Measurements from ENCODE around the gene NEAT1. TPM values are rescaled to one million over a fixed set of nuclear protein-coding genes. Genes with fewer than 3 reads are reported as not detected.

Gene NEAT1
- polyA plus RNA-seq, 3 donors: 0.90 to 293 (median 1.3) TPM

- TF ChIP-seq, protein P1, sequence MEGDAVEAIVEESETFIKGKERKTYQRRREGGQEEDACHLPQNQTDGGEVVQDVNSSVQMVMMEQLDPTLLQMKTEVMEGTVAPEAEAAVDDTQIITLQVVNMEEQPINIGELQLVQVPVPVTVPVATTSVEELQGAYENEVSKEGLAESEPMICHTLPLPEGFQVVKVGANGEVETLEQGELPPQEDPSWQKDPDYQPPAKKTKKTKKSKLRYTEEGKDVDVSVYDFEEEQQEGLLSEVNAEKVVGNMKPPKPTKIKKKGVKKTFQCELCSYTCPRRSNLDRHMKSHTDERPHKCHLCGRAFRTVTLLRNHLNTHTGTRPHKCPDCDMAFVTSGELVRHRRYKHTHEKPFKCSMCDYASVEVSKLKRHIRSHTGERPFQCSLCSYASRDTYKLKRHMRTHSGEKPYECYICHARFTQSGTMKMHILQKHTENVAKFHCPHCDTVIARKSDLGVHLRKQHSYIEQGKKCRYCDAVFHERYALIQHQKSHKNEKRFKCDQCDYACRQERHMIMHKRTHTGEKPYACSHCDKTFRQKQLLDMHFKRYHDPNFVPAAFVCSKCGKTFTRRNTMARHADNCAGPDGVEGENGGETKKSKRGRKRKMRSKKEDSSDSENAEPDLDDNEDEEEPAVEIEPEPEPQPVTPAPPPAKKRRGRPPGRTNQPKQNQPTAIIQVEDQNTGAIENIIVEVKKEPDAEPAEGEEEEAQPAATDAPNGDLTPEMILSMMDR (IDR thresholded peaks at IDR 0.05): no peak
- H3K27me3 Mint-ChIP-seq (ENCODE audit: low read depth in 3 of 3): peaks cover 0 to 2% (median 0%) of the 10 kb centered on the region in 3 donors
- H3K4me3 Mint-ChIP-seq: peak overlapping the region; percentile 88 to 89
- Histone ChIP-seq H3K79me2 (ENCODE audit: insufficient read depth, low read length) (peaks cover 16% of the 10 kb centered on the region), H3K36me3 (replicated peaks in 1 of 2; ENCODE audit: control insufficient read depth in 1 of 2, insufficient read depth in 2 of 2, low read length in 2 of 2) (no peaks in the 10 kb centered on the region), H3K4me2 (replicated peaks; ENCODE audit: extremely low read depth, low read length, poor library complexity, severe bottlenecking) (peak overlapping the region; percentile 92), H3K9me3 (replicated peaks in 1 of 2; ENCODE audit: control insufficient read depth in 1 of 2, insufficient read depth in 1 of 2, low read length in 2 of 2) (no peaks in the 10 kb centered on the region), H2AFZ (ENCODE audit: insufficient read depth, low read depth, low read length, poor library complexity, severe bottlenecking) (peak overlapping the region; percentile 70), H3K4me3 (replicated peaks in 1 of 3; ENCODE audit: low read depth in 2 of 3, low read length in 3 of 3) (peak overlapping the region; percentile 14 to 73 (median 54)), H3K27ac (ENCODE audit: low read depth in 1 of 2, low read length in 2 of 2) (peak overlapping the region; percentile 89 to 100), H4K20me1 (ENCODE audit: insufficient read depth, low read length) (no peaks in the 10 kb centered on the region), H3K4me1 (ENCODE audit: control insufficient read depth in 1 of 2, insufficient read depth in 2 of 2, low read length in 2 of 2) (peaks cover 52 to 72% of the 10 kb centered on the region in 2 donors), H3K27me3 (ENCODE audit: control insufficient read depth in 2 of 2, insufficient read depth in 2 of 2, low read length in 2 of 2) (no peaks in the 10 kb centered on the region), H3K9ac (ENCODE audit: insufficient read depth, low read length, poor library complexity, severe bottlenecking) (peak overlapping the region; percentile 88)
- H3K27ac Mint-ChIP-seq: peak overlapping the region; percentile 99 to 100 (median 100)
- DNase-seq: peak; percentile 64 to 70 (median 66)
- peaks cover 0 to 3% (median 0%) of the 10 kb centered on the region in 7 donors for H3K9me3 Mint-ChIP-seq
- H3K4me1 Mint-ChIP-seq: peaks cover 54% of the 10 kb centered on the region
- intact Hi-C loops (cut with micrococcal nuclease): loop anchor here (2.0 to 5.0 kb wide), 3 partner anchors 36 to 126 kb away; no protein-coding TSS in a partner anchor
- WGBS (ENCODE audit: insufficient coverage): 0% methylated on average over 1 of the region's 6 CpGs
- H3K36me3 Mint-ChIP-seq: peaks cover 3 to 5% of the 10 kb centered on the region in 2 donors
These were observed 40.9 kb upstream of the NEAT1 start for GRCh38 chr11:65381716-65382032.

DNA sequence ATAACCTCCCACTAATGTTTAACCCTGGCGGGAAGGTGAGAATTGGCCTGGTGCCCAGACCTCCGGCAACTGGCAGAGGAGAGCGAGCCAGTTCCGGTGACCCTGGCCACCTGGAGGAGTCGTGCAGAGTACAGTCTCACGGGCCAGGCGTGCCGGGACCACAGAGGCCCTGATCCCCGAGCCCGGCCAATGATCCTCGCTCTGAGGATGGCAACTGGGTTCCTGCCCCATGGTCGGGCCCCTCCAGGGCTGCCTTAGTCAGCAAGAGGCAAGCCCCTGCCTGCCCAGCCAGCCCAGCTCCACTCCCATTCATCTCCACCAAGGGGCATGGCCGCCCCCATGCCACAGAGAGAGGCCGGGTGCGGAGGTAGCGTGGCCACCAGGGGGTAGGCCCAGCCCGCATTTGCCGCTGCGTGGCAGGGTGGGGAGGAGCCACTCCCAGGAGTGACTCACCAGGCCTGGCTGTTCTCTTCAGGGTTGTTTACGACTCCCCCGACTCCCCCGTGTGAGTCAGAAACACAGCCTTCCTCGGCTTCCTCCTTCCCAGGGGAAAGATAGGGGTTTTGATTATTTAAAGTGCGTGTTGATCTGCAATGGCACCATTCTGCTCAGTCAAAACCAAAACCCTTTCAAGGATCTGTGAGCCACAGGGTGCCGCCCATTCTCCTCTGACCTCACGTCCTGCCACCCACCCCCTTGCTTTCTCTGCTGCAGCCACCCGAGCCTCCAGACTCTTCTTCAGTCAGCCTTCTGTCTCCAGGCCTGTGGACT, 40.4 kb upstream of the NEAT1 start, which contains the start of gene SLC25A45:
TSS of gene SLC25A45 (minus strand) at position 614 of the 771 bp plus-strand sequence. CDS start 695 bp downstream, outside the sequence.
- no peaks in the 10 kb centered on the region for H3K36me3 ChIP-seq (replicated peaks in 1 of 2; ENCODE audit: control insufficient read depth in 1 of 2, insufficient read depth in 2 of 2, low read length in 2 of 2)
- peaks cover 21% of the 10 kb centered on the region for H3K79me2 ChIP-seq (ENCODE audit: insufficient read depth, low read length)
- peak within 1 kb of the TSS; percentile 92 for H3K4me2 ChIP-seq (replicated peaks; ENCODE audit: extremely low read depth, low read length, poor library complexity, severe bottlenecking)
- peak within 1 kb of the TSS; percentile 21 to 73 (median 54) for H3K4me3 ChIP-seq (replicated peaks in 1 of 3; ENCODE audit: low read depth in 2 of 3, low read length in 3 of 3)
- peaks cover 57 to 75% of the 10 kb centered on the region in 2 donors for H3K4me1 ChIP-seq (ENCODE audit: control insufficient read depth in 1 of 2, insufficient read depth in 2 of 2, low read length in 2 of 2)
- no peaks in the 10 kb centered on the region for H4K20me1 ChIP-seq (ENCODE audit: insufficient read depth, low read length)
- WGBS (ENCODE audit: insufficient coverage): under 1% methylated on average over 20 of the region's 27 CpGs
- Mint-ChIP-seq H3K4me3 (peak within 1 kb of the TSS; percentile 89 to 94), H3K27ac (peak within 1 kb of the TSS; percentile 99 to 100 (median 100)), H3K27me3 (ENCODE audit: low read depth in 3 of 3) (peaks cover 0 to 2% (median 0%) of the 10 kb centered on the region in 3 donors), H3K9me3 (peaks cover 0 to 3% (median 0%) of the 10 kb centered on the region in 7 donors), H3K36me3 (peaks cover 3 to 5% of the 10 kb centered on the region in 2 donors), H3K4me1 (peaks cover 58% of the 10 kb centered on the region)
- peak within 1 kb of the TSS; percentile 89 to 100 for H3K27ac ChIP-seq (ENCODE audit: low read depth in 1 of 2, low read length in 2 of 2)
- intact Hi-C loops (cut with micrococcal nuclease): loop anchor here (2.0 to 5.0 kb wide), 3 partner anchors 35 to 125 kb away; no protein-coding TSS in a partner anchor
- H3K9ac ChIP-seq (ENCODE audit: insufficient read depth, low read length, poor library complexity, severe bottlenecking): peak within 1 kb of the TSS; percentile 88
- peak; percentile 96 to 99 (median 98) for DNase-seq
- no peaks in the 10 kb centered on the region for H3K27me3 ChIP-seq (ENCODE audit: control insufficient read depth in 2 of 2, insufficient read depth in 2 of 2, low read length in 2 of 2)
- TF ChIP-seq, protein P1 (IDR thresholded peaks at IDR 0.05): peak; percentile 87
- H2AFZ ChIP-seq (ENCODE audit: insufficient read depth, low read depth, low read length, poor library complexity, severe bottlenecking): peak within 1 kb of the TSS; percentile 70
- H3K9me3 ChIP-seq (replicated peaks in 1 of 2; ENCODE audit: control insufficient read depth in 1 of 2, insufficient read depth in 1 of 2, low read length in 2 of 2): no peaks in the 10 kb centered on the region

Data from CD14-positive monocyte (primary cell).